Vagina (tissue), 2 donors: ENCODE results near the gene PLGRKT.

ENCODE experiments used
- CTCF ChIP-seq, 3 experiments: fragments of 450-650 bp in 2 of 3; fragments of 200-600 bp in 1 of 3; sonication (generic) in 1 of 3; IDR thresholded peaks; one replicate each; pipeline ENCODE4 v1.5.1; 2017 to 2019; ENCODE audit warnings: antibody characterized with exemption in 3 of 3, mild to moderate bottlenecking in 2 of 3, moderate library complexity in 2 of 3
- POLR2A ChIP-seq, 2 donors: fragments of 450-650 bp; IDR thresholded peaks; one replicate each; pipeline ENCODE4 v1.6.1; 2017; ENCODE audit warnings: antibody characterized with exemption in 2 of 2, mild to moderate bottlenecking in 2 of 2, moderate library complexity in 2 of 2
- POLR2AphosphoS5 ChIP-seq, 2 donors: sonication (generic); formaldehyde crosslinking; IDR thresholded peaks; one replicate each; pipeline ENCODE4 v1.9.0; 2017; ENCODE audit warnings: antibody characterized with exemption in 2 of 2, mild to moderate bottlenecking in 2 of 2, low read depth in 1 of 2; ENCODE audit not compliant: insufficient read depth in 1 of 2

GRCh38 chr9:5436441-5436840 is 1.3 kb downstream of the PLGRKT start:
- no peak for TF ChIP-seq POLR2A (IDR thresholded peaks at IDR 0.05)
- no peak for TF ChIP-seq CTCF (IDR thresholded peaks at IDR 0.05)
- no peak for TF ChIP-seq POLR2AphosphoS5 (IDR thresholded peaks at IDR 0.05; ENCODE audit: insufficient read depth in 1 of 2, low read depth in 1 of 2)
